NCI-H524 (cell line): ENCODE results near the gene ROCK2.
"Not testable (repeated sequence)": the region's sequence is repeated elsewhere in the genome, so short reads cannot be mapped to it uniquely, and the experiment has no call there.

Experiments
- DNase-seq, 2 experiments: peaks; one replicate each; lab custom pipeline; 2025; lab: John Stamatoyannopoulos, UW

ROCK2 gene

GRCh38 chr2:11236335-11236734 is 108.1 kb downstream of the ROCK2 start:
- DNase-seq, result no peak

- no peak for DNase-seq
Measured at GRCh38 chr2:11235583-11235982, 108.9 kb downstream of the ROCK2 start.

- DNase-seq, result peak in 1 of 2 experiments; percentile 13
Measured at GRCh38 chr2:11234309-11234708, 110.1 kb downstream of the ROCK2 start.

- DNase-seq, result not testable (repeated sequence)
Measured at GRCh38 chr2:11231193-11231592, 113.2 kb downstream of the ROCK2 start.

GRCh38 chr2:11228692-11229091 is 115.7 kb downstream of the ROCK2 start:
- no peak for DNase-seq

GRCh38 chr2:11227595-11227994 is 116.8 kb downstream of the ROCK2 start:
- no peak for DNase-seq

GRCh38 chr2:11224887-11225286 is 119.5 kb downstream of the ROCK2 start:
- no peak for DNase-seq

- DNase-seq, result no peak
Measured at GRCh38 chr2:11222845-11223244, 121.6 kb downstream of the ROCK2 start.

GRCh38 chr2:11220445-11220844 is 124.0 kb downstream of the ROCK2 start:
- no peak for DNase-seq

- DNase-seq, result no peak
Measured at GRCh38 chr2:11215407-11215806, 129.0 kb downstream of the ROCK2 start.

- no peak for DNase-seq
Measured at GRCh38 chr2:11214770-11215169, 129.7 kb downstream of the ROCK2 start.

- DNase-seq, result no peak
Measured at GRCh38 chr2:11213975-11214374, 130.5 kb downstream of the ROCK2 start.

GRCh38 chr2:11213090-11213638 is 131.3 kb downstream of the ROCK2 start:
- DNase-seq, result no peak

GRCh38 chr2:11212645-11213044 is 131.8 kb downstream of the ROCK2 start:
- no peak for DNase-seq

GRCh38 chr2:11208083-11208482 is 136.4 kb downstream of the ROCK2 start:
- no peak for DNase-seq

GRCh38 chr2:11203480-11203879 is 141.0 kb downstream of the ROCK2 start:
- DNase-seq, result no peak

- DNase-seq, result no peak
Measured at GRCh38 chr2:11201969-11202368, 142.5 kb downstream of the ROCK2 start.

- no peak for DNase-seq
Measured at GRCh38 chr2:11200651-11201050, 143.8 kb downstream of the ROCK2 start.

GRCh38 chr2:11196246-11196645 is 148.2 kb downstream of the ROCK2 start:
- DNase-seq, result no peak

GRCh38 chr2:11187731-11188130 is 156.7 kb downstream of the ROCK2 start:
- DNase-seq, result no peak

- DNase-seq, result no peak
Measured at GRCh38 chr2:11187083-11187619, 157.3 kb downstream of the ROCK2 start.

GRCh38 chr2:11186145-11186544 is 158.3 kb downstream of the ROCK2 start:
- DNase-seq, result no peak

- DNase-seq, result no peak
Measured at GRCh38 chr2:11182951-11183350, 161.5 kb downstream of the ROCK2 start.

- DNase-seq, result no peak
Measured at GRCh38 chr2:11180653-11181052, 163.8 kb downstream of the ROCK2 start.
